HG03039 (cell line): ENCODE results near the gene KCNE4.
A peak's percentile ranks its signal among the peaks of the same experiment; 100 is the strongest.
"Not testable (repeated sequence)": the region's sequence is repeated elsewhere in the genome, so short reads cannot be mapped to it uniquely, and the experiment has no call there.

Experiments
- ATAC-seq: cut with Tn5 transposase; IDR thresholded peaks from one replicate; pipeline ENCODE4 v1.9.1; 2021; ENCODE audit warnings: mild to moderate bottlenecking, moderate library complexity; ENCODE audit not compliant: unreplicated experiment

The KCNE4 gene

GRCh38 chr2:223056701-223057418 is 4.9 kb downstream of the KCNE4 start:
- ATAC-seq, result no peak

- no peak for ATAC-seq
Observed at GRCh38 chr2:223057569-223057968, 5.6 kb downstream of the KCNE4 start.

- ATAC-seq, result no peak
Observed at GRCh38 chr2:223058952-223059716, 7.1 kb downstream of the KCNE4 start.

GRCh38 chr2:223060201-223060825 is 8.3 kb downstream of the KCNE4 start:
- ATAC-seq, result no peak

- no peak for ATAC-seq
Observed at GRCh38 chr2:223062396-223062795, 10.4 kb downstream of the KCNE4 start.

- no peak for ATAC-seq
Observed at GRCh38 chr2:223065107-223065506, 13.1 kb downstream of the KCNE4 start.

GRCh38 chr2:223066721-223067120 is 14.7 kb downstream of the KCNE4 start:
- no peak for ATAC-seq

GRCh38 chr2:223068071-223068470 is 16.1 kb downstream of the KCNE4 start:
- ATAC-seq, result no peak

- no peak for ATAC-seq
Observed at GRCh38 chr2:223069465-223069864, 17.5 kb downstream of the KCNE4 start.

- no peak for ATAC-seq
Observed at GRCh38 chr2:223069988-223070387, 18.0 kb downstream of the KCNE4 start.

GRCh38 chr2:223071139-223071538 is 19.1 kb downstream of the KCNE4 start:
- ATAC-seq, result no peak

GRCh38 chr2:223072826-223073225 is 20.8 kb downstream of the KCNE4 start:
- no peak for ATAC-seq

- ATAC-seq, result peak; percentile 64
Observed at GRCh38 chr2:223075301-223076270, 23.6 kb downstream of the KCNE4 start.

- no peak for ATAC-seq
Observed at GRCh38 chr2:223076573-223076972, 24.6 kb downstream of the KCNE4 start.

- ATAC-seq, result no peak
Observed at GRCh38 chr2:223078482-223078881, 26.5 kb downstream of the KCNE4 start.

GRCh38 chr2:223079378-223079777 is 27.4 kb downstream of the KCNE4 start:
- no peak for ATAC-seq

- no peak for ATAC-seq
Observed at GRCh38 chr2:223079925-223080324, 27.9 kb downstream of the KCNE4 start.

GRCh38 chr2:223080790-223081360 is 28.9 kb downstream of the KCNE4 start:
- not testable (repeated sequence) for ATAC-seq

- no peak for ATAC-seq
Observed at GRCh38 chr2:223081789-223082188, 29.8 kb downstream of the KCNE4 start.

GRCh38 chr2:223082706-223083105 is 30.7 kb downstream of the KCNE4 start:
- no peak for ATAC-seq
